GM12872 (cell line): ENCODE measurements around the gene BLOC1S5.

Experiments used
- TF ChIP-seq, protein P1 (sequence below): IDR thresholded peaks from 3 replicates; pipeline ENCODE4 v1.5.1; 2011; ENCODE audit warnings: low read depth, mild to moderate bottlenecking, low read length, moderate library complexity; ENCODE audit not compliant: insufficient read depth

The BLOC1S5 gene

GRCh38 chr6:8020083-8020482, 44.1 kb downstream of the BLOC1S5 start:
- TF ChIP-seq, protein P1, sequence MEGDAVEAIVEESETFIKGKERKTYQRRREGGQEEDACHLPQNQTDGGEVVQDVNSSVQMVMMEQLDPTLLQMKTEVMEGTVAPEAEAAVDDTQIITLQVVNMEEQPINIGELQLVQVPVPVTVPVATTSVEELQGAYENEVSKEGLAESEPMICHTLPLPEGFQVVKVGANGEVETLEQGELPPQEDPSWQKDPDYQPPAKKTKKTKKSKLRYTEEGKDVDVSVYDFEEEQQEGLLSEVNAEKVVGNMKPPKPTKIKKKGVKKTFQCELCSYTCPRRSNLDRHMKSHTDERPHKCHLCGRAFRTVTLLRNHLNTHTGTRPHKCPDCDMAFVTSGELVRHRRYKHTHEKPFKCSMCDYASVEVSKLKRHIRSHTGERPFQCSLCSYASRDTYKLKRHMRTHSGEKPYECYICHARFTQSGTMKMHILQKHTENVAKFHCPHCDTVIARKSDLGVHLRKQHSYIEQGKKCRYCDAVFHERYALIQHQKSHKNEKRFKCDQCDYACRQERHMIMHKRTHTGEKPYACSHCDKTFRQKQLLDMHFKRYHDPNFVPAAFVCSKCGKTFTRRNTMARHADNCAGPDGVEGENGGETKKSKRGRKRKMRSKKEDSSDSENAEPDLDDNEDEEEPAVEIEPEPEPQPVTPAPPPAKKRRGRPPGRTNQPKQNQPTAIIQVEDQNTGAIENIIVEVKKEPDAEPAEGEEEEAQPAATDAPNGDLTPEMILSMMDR = no peak

GRCh38 chr6:8017705-8018104, 46.5 kb downstream of the BLOC1S5 start:
- TF ChIP-seq, protein P1 = no peak

- TF ChIP-seq, protein P1 = no peak
Observed at GRCh38 chr6:8017276-8017701, 46.9 kb downstream of the BLOC1S5 start.

GRCh38 chr6:8014947-8015346, 49.2 kb downstream of the BLOC1S5 start:
- TF ChIP-seq, protein P1 = no peak

DNA sequence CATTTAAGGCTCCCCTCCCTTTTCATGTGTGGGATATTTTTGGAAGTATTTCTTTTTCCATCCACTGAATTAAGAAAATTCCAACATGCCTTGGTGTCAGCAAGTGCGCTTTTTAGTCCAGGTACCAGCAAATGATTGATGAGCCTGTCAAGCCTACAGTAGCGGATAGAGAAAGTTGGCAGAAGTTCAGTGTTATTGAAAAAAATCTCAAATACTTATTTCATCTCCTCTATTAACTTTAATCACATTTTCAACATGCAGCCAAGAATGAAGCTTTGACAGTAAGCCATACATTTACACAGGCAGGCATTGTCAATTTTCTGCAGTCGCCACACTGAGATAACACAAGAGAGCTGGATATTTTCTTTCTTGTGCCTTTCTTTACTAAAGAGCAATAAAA, 50.4 kb downstream of the BLOC1S5 start:
- TF ChIP-seq, protein P1 = no peak

GRCh38 chr6:8006208-8006607, 58.0 kb downstream of the BLOC1S5 start:
- TF ChIP-seq, protein P1 = peak; percentile 15; the same call in 1 of the 3 replicates

- TF ChIP-seq, protein P1 = no peak
Observed at GRCh38 chr6:8005136-8005535, 59.1 kb downstream of the BLOC1S5 start.

DNA sequence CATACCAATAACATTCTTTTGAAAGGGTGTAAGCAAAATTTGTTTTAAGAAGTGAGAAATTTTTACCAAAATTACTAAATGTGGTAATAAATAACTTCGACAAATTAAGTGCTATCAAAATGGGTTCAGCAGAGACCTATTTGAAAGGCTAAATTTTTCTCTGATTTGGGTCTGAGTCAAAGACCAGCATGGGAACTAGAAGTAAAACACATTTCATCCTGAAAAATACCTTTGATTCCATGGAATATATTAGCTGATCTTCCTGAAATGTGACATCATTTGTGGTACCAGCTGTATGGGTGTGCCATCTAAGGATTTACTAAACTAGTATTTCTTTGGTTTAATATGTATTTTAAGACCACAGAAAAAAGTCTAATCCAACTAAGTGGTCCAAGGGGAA, 63.6 kb downstream of the BLOC1S5 start:
- TF ChIP-seq, protein P1 = no peak
